GM19035 (cell line): ENCODE data around the gene GXYLT2.

ENCODE experiments used
- ATAC-seq: cut with Tn5 transposase; IDR thresholded peaks from one replicate; pipeline ENCODE4 v1.9.1; 2021; ENCODE audit not compliant: unreplicated experiment

The GXYLT2 gene

DNA sequence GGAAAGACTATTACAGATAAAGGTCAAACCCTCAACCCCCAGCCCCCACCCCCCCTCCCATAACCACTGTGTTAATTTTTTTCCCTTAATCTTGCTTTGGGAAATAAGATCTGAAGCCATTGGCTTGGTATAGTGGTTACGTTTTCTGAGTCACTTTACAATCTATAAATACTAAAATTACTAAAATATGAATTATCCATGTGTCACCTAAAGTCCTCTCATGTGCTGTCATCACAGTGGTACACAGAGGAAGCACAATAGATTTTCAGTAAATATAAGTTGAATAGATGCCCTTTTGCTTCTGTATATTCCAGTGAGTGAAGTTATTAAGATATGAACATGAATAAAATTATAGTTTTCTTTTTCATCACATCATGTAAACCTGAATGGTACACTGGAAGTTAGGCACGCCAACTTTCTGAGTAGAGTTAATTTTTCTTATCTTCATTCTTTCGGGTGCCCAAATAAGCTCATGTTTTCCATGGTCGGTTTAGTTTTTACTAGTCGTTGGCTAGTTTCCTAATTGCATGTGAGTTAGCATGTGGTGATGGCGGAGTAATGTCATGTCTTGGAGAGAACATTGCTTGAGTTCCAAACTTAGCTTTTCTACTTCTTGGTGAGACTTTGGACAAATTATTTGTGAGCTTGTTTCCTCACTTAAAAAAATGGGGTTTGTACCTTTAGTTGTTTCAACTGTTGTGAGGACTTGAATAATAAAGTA lies 120.3 kb downstream of the GXYLT2 start:
- no peak for ATAC-seq

DNA sequence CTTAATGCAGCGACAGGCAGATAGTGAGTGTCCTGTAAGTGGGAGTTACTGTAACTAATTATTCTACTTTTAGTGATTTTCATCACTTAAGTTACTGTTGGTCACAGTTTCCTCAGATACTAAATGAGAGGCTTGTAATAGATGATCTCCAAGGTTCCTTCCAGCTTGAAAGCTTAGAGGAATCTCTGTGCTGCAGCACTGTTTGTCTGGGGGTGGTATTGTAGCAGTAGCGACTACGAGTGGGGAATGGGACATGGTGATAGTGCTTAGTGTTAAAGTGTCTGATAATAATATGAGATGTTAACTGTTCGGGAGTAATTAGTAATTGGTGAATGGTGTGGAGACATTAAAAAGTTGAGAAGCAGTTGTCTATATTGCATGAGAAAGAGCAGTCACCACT lies 121.2 kb downstream of the GXYLT2 start:
- ATAC-seq = no peak

DNA sequence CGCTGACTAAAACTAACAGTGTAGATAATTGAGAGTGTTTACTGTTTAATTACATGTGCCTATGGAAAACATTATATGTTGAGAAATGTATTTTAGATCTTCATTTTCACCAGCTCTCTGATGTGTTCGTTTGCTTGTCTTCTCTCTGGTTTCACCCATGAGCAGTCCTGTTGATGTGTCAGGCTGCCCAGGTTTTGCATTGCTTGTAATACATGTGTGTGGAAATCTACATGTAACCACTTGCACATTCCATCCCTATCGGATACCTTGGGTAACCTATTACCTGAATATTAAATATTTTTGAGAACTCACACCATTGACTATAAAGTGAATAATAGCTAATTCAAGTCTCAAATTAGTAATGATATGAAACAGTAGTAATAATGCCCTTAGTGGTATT lies 121.9 kb downstream of the GXYLT2 start:
- ATAC-seq = no peak

DNA sequence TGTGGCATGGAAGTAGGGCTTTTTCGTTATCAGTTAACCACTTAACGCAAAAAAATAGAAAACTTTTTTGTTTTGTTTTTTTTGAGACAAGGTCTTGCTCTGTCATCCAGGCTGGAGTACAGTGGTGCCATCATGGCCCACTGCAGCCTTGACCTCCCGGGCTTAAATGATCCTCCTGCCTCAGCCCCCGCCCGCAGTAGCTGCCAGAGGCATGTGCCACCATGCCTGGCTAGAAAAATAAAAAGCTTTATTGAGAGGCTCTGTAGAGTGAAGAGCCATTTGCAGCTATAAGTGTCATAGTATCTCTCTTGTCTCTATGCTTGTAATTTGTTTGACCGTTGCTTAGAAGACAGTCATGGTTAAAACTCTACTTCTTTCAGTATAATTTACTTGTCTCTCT lies 122.3 kb downstream of the GXYLT2 start:
- no peak for ATAC-seq

DNA sequence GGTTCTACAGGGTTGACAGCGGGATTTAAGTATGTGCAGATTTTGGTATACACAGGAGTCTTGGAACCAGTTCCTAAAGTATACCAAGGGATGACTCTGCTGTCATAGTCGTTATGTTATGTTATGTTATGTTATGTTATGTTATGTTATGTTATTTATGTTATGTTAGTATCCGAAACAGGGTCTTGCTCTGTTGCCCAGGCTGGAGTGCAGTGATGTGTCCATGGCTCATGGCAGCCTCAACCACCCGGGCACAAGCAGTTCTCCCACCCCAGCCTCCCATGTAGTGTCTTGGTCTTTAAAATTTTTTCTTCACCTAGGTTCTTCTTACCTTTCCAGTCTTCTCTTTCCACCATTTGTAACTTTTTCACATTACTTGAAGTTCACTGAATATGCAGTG lies 130.5 kb downstream of the GXYLT2 start:
- no peak for ATAC-seq

DNA sequence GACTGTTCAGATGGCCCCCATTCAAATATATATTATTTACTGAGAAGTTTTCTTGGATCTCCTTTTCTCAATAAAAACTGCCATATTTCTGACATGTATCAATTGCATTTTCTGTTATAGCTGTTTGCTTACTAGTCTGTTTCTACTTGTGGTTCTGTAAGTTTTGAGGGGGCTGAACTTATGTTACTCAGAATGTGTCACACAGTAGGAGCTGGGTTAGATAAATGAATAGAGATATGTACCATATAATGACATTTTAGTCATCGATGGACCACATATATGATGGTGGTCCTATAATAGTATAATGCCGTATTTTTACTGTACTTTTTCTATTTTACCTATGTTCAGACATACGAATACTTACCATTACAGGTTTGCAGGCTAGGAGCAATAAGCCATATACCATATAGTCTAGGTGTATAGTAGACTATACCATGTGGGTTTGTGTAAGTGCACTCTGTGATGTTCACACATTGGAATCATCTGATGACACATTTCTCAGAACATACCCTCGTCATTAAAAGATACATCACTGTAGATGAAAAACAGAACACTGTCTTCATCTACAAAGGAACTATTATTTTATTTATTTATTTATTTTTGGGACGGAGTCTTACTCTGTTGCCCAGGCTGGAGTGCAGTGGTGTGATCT lies 131.1 kb downstream of the GXYLT2 start:
- no peak for ATAC-seq

DNA sequence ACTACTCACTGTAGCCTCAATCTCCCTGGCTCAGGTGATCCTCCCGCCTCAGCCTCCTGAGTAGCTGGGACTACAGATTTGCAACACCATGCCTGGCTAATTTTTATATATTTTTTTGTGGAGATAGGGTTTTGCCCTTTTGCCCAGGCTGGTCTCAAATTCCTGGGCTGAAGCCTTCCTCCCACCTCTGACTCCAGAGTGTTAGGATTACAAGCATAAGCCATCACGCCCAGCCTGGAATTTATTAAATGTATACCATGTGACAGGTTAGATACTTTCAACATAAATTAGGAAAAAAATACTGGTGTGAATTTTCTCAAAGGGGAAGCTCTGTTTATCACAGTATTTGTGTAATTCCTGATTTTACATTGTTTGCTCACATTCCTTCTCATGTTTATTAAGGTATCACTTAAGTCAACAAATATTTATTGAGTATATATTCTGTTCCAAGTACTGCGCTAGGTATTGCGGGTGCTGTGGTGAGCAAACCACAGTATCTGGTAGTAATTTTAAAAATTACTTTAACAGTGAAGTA lies 133.5 kb downstream of the GXYLT2 start:
- no peak for ATAC-seq

DNA sequence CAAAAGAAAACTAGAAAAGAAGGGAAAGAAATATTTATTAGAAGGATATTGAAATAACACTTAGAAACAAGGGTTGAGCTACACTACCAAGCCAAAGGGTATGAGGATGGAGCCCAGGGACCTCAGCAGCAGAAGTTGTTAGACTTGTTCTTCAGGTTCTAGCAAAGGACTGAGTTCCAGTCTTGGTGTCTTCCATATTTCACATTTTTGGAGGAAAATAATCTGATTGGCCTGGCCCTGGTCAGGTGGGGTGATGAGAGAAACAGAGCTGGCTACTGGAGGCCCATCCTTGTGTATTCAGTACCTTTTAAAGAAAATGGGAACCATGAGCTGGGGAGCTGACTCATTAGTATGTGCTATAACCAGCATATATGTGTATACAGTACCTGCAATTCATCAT lies 137.0 kb downstream of the GXYLT2 start:
- no peak for ATAC-seq

DNA sequence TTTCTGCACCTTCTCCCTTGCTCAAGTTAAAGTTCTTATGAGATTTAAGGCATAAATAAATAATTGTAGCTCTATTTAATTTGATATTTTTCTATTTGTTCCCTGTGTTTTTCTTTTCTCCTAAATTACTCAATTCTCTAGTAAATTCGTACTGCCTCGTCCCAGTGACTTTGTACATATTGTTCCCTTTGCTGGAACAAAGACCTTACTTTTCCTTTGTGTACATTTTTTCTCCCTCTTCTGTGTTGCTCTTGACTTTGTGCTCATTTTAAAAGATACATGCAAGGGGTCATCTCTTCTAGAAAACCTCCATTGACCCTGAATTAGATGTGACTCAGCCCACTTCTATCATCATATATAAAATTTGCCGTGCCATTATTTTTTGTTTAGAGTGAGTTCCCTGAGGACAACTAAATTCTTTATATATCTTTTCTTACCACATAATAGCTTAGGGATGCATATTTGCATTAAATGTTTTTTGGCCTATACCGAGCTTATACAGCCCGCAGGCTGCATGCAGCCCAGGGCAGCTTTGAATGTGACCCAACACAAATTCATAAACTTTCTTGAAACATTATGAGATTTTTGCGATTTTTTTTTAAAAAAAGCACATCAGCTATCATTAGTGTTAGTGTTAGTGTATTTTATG lies 138.4 kb downstream of the GXYLT2 start:
- no peak for ATAC-seq
